ENCODE data around the gene OR10G6. TPM values are rescaled to one million over a fixed set of nuclear protein-coding genes. Genes with fewer than 3 reads are reported as not detected.
A peak's percentile ranks its signal among the peaks of the same experiment; 100 is the strongest.
"Not testable (repeated sequence)": the region's sequence is repeated elsewhere in the genome, so short reads cannot be mapped to it uniquely, and the experiment has no call there.

The OR10G6 gene
- total and polyA plus RNA-seq, 2 experiments from 2014 or later: not detected

DNA sequence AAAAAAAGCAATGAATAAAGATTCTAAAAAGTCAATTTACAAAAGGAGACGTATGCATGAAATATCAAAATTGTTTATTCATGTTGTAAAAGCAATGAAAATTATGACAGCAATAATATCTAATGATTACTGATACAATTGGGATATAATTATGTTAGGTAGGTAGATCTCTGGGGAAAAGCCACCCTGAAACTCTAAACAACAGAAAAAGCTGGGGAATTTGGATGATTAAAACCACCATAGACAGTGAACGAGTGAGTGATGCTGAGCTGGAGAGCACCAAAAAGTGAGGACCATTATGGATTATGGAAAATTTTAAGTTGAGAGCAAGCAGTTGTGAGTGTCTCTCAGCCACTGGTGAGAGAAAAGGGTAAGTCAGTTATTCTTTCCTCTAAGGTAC, 31.5 kb upstream of the OR10G6 start, which contains the start of gene OR10G8:
Gene OR10G8 (plus strand): TSS at position 301 of the 400 bp plus-strand sequence. CDS start 2,825 bp downstream, outside the sequence.
- no peak within 1 kb of the TSS for H3K4me3 ChIP-seq
- H3K36me3 ChIP-seq: no peaks in the 10 kb centered on the region
- H3K4me1 ChIP-seq (ENCODE audit: low read depth): no peaks in the 10 kb centered on the region
- H3K27ac ChIP-seq: no peak within 1 kb of the TSS
- DNase-seq (ENCODE audit: low read depth in 1 of 2, low spot score in 1 of 2): no peak
- TF ChIP-seq, protein P1, sequence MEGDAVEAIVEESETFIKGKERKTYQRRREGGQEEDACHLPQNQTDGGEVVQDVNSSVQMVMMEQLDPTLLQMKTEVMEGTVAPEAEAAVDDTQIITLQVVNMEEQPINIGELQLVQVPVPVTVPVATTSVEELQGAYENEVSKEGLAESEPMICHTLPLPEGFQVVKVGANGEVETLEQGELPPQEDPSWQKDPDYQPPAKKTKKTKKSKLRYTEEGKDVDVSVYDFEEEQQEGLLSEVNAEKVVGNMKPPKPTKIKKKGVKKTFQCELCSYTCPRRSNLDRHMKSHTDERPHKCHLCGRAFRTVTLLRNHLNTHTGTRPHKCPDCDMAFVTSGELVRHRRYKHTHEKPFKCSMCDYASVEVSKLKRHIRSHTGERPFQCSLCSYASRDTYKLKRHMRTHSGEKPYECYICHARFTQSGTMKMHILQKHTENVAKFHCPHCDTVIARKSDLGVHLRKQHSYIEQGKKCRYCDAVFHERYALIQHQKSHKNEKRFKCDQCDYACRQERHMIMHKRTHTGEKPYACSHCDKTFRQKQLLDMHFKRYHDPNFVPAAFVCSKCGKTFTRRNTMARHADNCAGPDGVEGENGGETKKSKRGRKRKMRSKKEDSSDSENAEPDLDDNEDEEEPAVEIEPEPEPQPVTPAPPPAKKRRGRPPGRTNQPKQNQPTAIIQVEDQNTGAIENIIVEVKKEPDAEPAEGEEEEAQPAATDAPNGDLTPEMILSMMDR (IDR thresholded peaks at IDR 0.05; ENCODE audit: low read depth, low read length): no peak
- H3K9me3 ChIP-seq (ENCODE audit: low read depth): no peaks in the 10 kb centered on the region
- H3K27me3 ChIP-seq: no peaks in the 10 kb centered on the region

DNA sequence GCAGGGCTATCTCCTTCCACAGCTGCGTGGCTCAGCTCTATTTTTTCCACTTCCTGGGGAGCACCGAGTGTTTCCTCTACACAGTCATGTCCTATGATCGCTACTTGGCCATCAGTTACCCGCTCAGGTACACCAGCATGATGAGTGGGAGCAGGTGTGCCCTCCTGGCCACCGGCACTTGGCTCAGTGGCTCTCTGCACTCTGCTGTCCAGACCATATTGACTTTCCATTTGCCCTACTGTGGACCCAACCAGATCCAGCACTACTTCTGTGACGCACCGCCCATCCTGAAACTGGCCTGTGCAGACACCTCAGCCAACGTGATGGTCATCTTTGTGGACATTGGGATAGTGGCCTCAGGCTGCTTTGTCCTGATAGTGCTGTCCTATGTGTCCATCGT, 20.9 kb upstream of the OR10G6 start:
- not testable (repeated sequence) for H3K27ac ChIP-seq; H3K4me1 ChIP-seq (ENCODE audit: low read depth); H3K27me3 ChIP-seq

DNA sequence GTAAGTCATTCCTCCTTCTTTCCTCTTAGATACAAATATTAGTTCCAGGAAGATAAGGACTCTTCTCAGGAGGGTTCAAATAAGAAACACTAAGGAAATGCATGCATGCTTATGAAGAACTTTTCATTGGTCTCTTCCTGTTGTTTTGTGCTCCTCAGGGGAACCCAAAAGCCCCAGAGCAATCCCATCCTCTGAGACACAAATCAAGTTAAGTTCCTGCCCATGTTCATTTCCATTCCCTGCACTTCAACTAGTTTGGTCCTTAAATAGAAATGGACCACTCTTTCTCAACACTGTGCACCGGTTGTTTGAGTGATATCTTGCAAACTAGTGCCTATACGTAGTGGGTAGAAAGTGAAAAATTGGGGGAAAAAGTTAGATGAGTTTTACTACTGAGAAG, 17.7 kb upstream of the OR10G6 start, which contains the start of gene OR10G4:
Gene OR10G4 (plus strand): TSS at position 301 of the 400 bp plus-strand sequence. CDS start 2,578 bp downstream, outside the sequence.
- DNase-seq (ENCODE audit: low read depth in 1 of 2, low spot score in 1 of 2): no peak
- TF ChIP-seq, protein P1 (IDR thresholded peaks at IDR 0.05; ENCODE audit: low read depth, low read length): no peak
- Histone ChIP-seq H3K27me3 (no peaks in the 10 kb centered on the region), H3K4me3 (no peak within 1 kb of the TSS), H3K27ac (no peak within 1 kb of the TSS), H3K9me3 (ENCODE audit: low read depth) (no peaks in the 10 kb centered on the region), H3K36me3 (no peaks in the 10 kb centered on the region), H3K4me1 (ENCODE audit: low read depth) (no peaks in the 10 kb centered on the region)

More for the DNA sequence above, 20.9 kb upstream of the OR10G6 start:
- DNase-seq (ENCODE audit: low read depth in 1 of 2, low spot score in 1 of 2); H3K9me3 ChIP-seq (ENCODE audit: low read depth); H3K36me3 ChIP-seq; H3K4me3 ChIP-seq: not testable (repeated sequence)

DNA sequence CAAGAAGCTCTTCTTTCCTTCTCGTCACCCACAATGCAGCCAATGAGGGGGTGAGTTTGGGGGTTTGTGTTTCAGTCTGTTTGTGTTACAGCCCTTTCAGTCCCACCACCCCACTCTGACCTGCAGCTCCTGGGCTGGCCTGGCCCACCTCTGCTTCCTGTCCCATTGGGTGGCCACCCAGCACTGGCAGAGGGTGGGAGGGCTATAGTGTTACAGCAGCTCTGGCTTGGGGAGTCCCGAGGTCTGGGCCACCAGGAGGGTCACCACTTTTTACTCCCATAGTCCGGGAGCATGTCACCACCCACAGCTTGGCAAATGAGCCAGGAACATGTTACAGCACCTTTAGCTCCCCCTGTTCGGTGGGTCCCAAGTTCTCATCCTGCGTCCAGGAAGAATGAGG, 15.7 kb downstream of the OR10G6 start:
- DNase-seq (ENCODE audit: low read depth in 1 of 2, low spot score in 1 of 2): no peak
- no peak overlapping the region for H3K27ac ChIP-seq
- H3K27me3 ChIP-seq: no peaks in the 10 kb centered on the region
- H3K36me3 ChIP-seq: no peaks in the 10 kb centered on the region
- no peaks in the 10 kb centered on the region for H3K4me1 ChIP-seq (ENCODE audit: low read depth)
- H3K4me3 ChIP-seq: no peak overlapping the region
- H3K9me3 ChIP-seq (ENCODE audit: low read depth): no peaks in the 10 kb centered on the region
- TF ChIP-seq, protein P1 (IDR thresholded peaks at IDR 0.05; ENCODE audit: low read depth, low read length): no peak

DNA sequence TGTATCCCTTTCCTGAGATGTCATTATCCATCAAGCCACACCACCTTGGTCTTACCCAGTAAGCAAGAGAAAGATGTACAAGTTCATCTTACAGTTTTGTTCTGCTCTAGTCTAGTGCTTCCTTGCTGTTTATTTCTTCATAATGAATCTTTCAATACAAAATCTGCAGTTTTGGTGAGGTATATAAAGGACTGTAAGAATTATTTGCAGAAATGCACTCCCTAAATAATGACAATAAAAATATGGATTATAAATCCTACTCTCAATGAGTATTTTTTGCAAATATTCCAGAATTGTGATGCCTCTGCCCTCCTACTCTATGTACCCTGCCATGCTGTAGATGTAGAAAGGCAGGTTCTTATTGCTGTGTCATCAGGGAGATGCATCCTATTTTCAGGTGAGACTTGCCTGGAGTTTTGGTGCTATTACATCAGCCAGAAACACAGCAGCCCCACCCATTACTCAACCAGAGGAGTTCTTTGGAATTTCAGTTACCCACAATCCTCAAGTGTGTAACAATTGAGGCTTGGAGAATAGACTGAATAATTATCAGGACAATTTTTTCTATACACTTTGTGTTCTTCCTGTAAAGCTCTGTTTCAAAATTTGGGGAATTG, 17.1 kb downstream of the OR10G6 start, which contains the start of gene OR10S1:
Gene OR10S1 (minus strand): TSS at position 51 of the 617 bp plus-strand sequence. CDS start 117 bp downstream, outside the sequence.
- Histone ChIP-seq H3K9me3 (ENCODE audit: low read depth) (no peaks in the 10 kb centered on the region), H3K4me3 (no peak within 1 kb of the TSS), H3K4me1 (ENCODE audit: low read depth) (no peaks in the 10 kb centered on the region), H3K36me3 (no peaks in the 10 kb centered on the region), H3K27me3 (no peaks in the 10 kb centered on the region), H3K27ac (no peak within 1 kb of the TSS)
- TF ChIP-seq, protein P1 (IDR thresholded peaks at IDR 0.05; ENCODE audit: low read depth, low read length): no peak
- peak in 1 of 2 donors; percentile 6 for DNase-seq (ENCODE audit: low read depth in 1 of 2, low spot score in 1 of 2)

DNA sequence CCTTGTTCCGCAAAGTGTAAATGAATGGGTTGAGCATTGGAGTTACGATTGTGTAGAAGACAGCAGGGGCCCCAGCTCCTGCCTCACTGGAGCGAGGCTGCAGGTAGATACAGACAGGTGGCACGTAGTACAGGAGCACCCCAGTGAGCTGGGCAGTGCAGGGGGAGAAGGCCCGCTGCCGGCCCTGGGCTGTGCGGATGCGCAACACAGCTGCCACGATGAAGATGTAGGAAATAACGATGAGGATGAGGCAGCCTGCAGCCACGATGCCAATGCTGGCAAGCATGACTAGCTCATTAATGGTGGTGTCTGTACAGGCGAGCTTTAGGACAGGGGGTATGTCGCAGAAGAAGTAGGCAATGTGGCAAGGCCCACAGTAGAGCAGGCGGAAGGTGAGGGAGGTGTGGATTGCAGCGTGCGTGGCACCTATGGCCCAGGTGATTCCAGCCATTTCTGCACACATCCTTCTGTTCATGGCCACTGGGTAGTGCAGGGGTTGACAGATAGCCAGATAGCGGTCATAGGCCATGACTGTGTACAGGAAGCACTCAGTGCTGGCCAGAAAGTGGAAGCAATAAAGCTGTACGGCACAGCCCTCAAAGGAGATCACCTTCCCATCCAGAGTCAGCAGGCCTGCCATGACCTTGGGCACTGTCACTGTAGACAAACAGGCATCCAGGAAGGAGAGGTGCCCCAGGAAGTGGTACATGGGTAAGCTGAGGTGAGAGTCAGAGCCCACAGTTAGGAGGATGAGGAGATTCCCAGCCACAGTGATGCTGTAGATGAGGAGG, 18.0 kb downstream of the OR10G6 start:
- no peak for DNase-seq (ENCODE audit: low read depth in 1 of 2, low spot score in 1 of 2)
- Histone ChIP-seq H3K36me3 (no peaks in the 10 kb centered on the region), H3K27me3 (no peaks in the 10 kb centered on the region), H3K27ac (no peak overlapping the region), H3K9me3 (ENCODE audit: low read depth) (no peaks in the 10 kb centered on the region), H3K4me1 (ENCODE audit: low read depth) (no peaks in the 10 kb centered on the region), H3K4me3 (no peak overlapping the region)
- TF ChIP-seq, protein P1 (IDR thresholded peaks at IDR 0.05; ENCODE audit: low read depth, low read length): no peak

All from cardiac muscle cell (in vitro differentiated cells and primary cell).